GM12874 (cell line): ENCODE measurements around the gene NPR1.

ENCODE experiments used
- CTCF ChIP-seq: IDR thresholded peaks from 2 replicates; pipeline ENCODE4 v1.5.1; 2011; ENCODE audit warnings: low read depth, mild to moderate bottlenecking, control low read depth, low read length, moderate library complexity; ENCODE audit not compliant: insufficient read depth

NPR1 gene

GRCh38 chr1:153698923-153699714, 20.6 kb downstream of the NPR1 start:
- no peak for TF ChIP-seq CTCF

GRCh38 chr1:153699768-153700167, 21.3 kb downstream of the NPR1 start:
- TF ChIP-seq CTCF, result no peak

DNA sequence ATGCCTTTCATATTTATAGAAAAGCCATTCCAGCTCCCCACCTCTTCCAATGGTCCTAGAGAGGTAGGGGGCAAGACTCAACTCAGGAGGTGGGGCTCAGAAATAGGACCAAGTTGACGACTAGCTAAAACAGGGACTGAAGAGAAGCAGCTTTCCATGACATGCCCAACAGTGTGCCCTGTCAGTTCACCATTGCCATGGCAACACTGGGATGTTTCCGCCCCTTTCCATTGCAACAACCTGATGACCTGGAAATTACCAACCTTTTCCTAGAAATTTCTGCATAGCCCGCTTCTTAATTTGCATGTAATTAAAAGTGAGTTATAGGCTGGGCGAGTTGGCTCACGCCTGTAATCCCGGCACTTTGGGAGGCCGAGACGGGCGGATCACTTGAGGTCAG, 27.0 kb downstream of the NPR1 start:
- no peak for TF ChIP-seq CTCF

- no peak for TF ChIP-seq CTCF
Observed at GRCh38 chr1:153711026-153711425, 32.5 kb downstream of the NPR1 start.

DNA sequence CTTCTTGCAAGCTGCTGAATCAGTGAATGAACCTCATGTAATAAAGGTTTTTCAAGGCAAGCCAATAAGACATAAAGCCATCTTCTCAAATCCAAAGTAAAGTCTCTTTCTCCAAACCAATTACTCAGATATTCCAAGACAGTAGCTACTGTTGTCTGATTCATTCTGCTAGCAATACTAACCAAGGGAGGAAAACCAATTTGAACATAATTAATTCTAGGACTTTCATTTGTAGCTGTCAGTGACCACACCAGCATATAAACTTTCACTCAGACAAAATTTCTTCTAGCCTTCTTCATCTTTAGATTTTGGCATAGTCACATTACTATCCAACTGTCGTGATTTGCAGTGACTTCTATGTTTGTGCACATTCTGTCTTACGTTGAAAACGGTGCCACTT, 38.8 kb downstream of the NPR1 start:
- no peak for TF ChIP-seq CTCF

DNA sequence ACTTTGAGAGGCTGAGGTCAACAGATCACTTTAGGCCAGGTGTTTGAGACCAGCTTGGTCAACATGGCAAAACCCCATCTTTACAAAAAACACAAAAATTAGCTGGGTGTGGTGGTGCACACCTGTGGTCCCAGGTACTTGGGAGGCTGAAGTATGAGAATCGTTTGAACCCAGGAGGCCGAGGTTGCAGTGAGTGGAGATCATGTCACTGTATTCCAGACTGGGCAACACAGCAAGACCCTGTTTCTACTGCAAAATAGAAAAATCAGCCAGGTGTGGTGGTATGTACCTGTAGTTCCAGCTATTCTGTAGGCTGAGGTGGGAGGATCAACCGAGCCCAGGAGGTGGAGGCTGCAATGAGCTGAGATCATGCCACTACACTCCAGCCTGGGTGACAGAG, 45.2 kb downstream of the NPR1 start:
- TF ChIP-seq CTCF, result no peak

DNA sequence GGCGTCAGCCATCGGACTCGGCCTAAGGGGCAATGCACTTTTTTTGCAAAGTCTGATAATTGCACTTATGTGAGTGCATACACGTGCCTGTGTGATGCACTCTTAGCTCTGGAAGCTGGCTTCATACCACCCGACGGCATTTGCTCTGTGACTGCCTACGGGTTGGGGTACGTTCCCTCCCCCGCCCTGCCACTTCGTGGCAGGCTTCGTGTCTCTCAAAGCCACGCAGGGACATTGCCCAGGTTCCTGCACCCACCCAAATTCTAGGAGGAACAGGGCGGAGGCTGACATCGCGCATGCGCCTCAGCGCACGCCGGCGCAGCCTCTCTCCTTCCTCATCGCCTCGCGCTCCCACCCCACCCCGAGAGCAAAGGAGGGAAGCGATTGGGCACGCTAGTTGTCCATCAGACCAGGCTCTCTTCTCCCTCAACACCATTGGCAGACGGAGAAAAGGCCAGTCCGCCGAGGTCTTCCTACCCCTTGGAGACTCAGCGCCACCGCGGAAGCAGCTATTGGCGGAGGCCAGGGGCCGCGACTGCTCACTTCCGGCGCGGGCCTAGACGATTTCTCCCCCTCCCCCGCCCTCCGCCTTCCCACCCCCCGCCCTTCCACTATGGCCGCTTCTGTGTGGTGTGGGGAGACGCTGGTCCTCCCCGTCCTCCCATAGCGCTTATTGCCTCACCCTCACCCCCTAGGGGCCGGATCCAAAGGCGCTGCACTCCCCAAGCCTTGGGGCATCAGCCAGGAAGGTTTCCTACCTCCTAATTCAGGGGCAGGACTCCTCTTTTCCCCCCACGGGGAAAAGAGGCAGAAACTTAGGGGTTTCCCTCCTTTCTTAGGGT, 49.2 kb downstream of the NPR1 start, which contains the start of gene INTS3:
TSS of gene INTS3 (plus strand) at position 588 of the 842 bp plus-strand sequence. CDS start 585 bp downstream, outside the sequence.
- no peak for TF ChIP-seq CTCF
